Measurements from ENCODE around the gene CARD16.

Gene CARD16

GRCh38 chr11:104997288-104997687 lies 47.8 kb downstream of the CARD16 start:
- no peak overlapping the region for H3K4me3 ChIP-seq (ENCODE audit: low read depth, low read length)

- H3K4me3 ChIP-seq (ENCODE audit: low read depth, low read length), result no peak overlapping the region
Observed at GRCh38 chr11:104995001-104995408, 50.1 kb downstream of the CARD16 start.

- H3K4me3 ChIP-seq (ENCODE audit: low read depth, low read length), result no peak overlapping the region
Observed at GRCh38 chr11:104992781-104993180, 52.4 kb downstream of the CARD16 start.

GRCh38 chr11:104991994-104992393 lies 53.1 kb downstream of the CARD16 start:
- no peak overlapping the region for H3K4me3 ChIP-seq (ENCODE audit: low read depth, low read length)

Data from iPS-11a (cell line).